Activated T-cell treated with anti-CD3 and anti-CD28 coated beads for 24 hours (primary cell): ENCODE results near the gene EPAS1.

Experiments
- DNase-seq: peaks from one replicate; pipeline ENCODE4 v3.0.0-alpha.2; 2020; ENCODE audit warnings: low read depth

EPAS1 gene

GRCh38 chr2:46323730-46324129 is 26.5 kb downstream of the EPAS1 start:
- DNase-seq: no peak

GRCh38 chr2:46325182-46325928 is 28.1 kb downstream of the EPAS1 start:
- no peak for DNase-seq

GRCh38 chr2:46326231-46326980 is 29.2 kb downstream of the EPAS1 start:
- DNase-seq: no peak

- no peak for DNase-seq
These were observed 30.4 kb downstream of the EPAS1 start for GRCh38 chr2:46327627-46328026.

- DNase-seq: no peak
These were observed 31.1 kb downstream of the EPAS1 start for GRCh38 chr2:46328291-46328690.

- no peak for DNase-seq
These were observed 31.6 kb downstream of the EPAS1 start for GRCh38 chr2:46328829-46329228.

- no peak for DNase-seq
These were observed 32.1 kb downstream of the EPAS1 start for GRCh38 chr2:46329340-46329739.

GRCh38 chr2:46329803-46330775 is 32.9 kb downstream of the EPAS1 start:
- no peak for DNase-seq

GRCh38 chr2:46331109-46331766 is 34.0 kb downstream of the EPAS1 start:
- DNase-seq: no peak

- no peak for DNase-seq
These were observed 35.6 kb downstream of the EPAS1 start for GRCh38 chr2:46332686-46333281.

- DNase-seq: no peak
These were observed 36.7 kb downstream of the EPAS1 start for GRCh38 chr2:46333912-46334311.

- no peak for DNase-seq
These were observed 37.4 kb downstream of the EPAS1 start for GRCh38 chr2:46334389-46335271.

GRCh38 chr2:46335391-46336282 is 38.4 kb downstream of the EPAS1 start:
- DNase-seq: no peak

GRCh38 chr2:46336283-46336959 is 39.2 kb downstream of the EPAS1 start:
- DNase-seq: no peak

GRCh38 chr2:46337208-46337994 is 40.2 kb downstream of the EPAS1 start:
- no peak for DNase-seq

GRCh38 chr2:46338674-46339073 is 41.5 kb downstream of the EPAS1 start:
- no peak for DNase-seq

GRCh38 chr2:46339200-46339599 is 42.0 kb downstream of the EPAS1 start:
- DNase-seq: no peak
